CD14-positive monocyte (primary cell): ENCODE results near the gene SASH1. TPM values are rescaled to one million over a fixed set of nuclear protein-coding genes. Genes with fewer than 3 reads are reported as not detected.

ENCODE experiments used
- DNase-seq, 3 donors: peaks; one replicate each; pipeline ENCODE4 v3.0.0-alpha.2; 2011 to 2022
- H2AFZ ChIP-seq: 2 replicates; pipeline ENCODE4 v1.6.0; 2012; ENCODE audit warnings: mild to moderate bottlenecking, low read depth, low read length, inconsistent platforms; ENCODE audit not compliant: insufficient read depth, poor library complexity, severe bottlenecking
- H3K27ac ChIP-seq, 2 donors: 1 replicate in 1 of 2; 2 replicates in 1 of 2; pipeline ENCODE4 v1.5.1; 2012 to 2013; ENCODE audit warnings: low read length in 2 of 2, control low read depth in 1 of 2, inconsistent platforms in 1 of 2, low read depth in 1 of 2, mild to moderate bottlenecking in 1 of 2
- H3K27me3 ChIP-seq, 2 donors: one replicate each; pipeline versions ENCODE4 v1.6.0 to v1.6.1; 2011 to 2013; ENCODE audit warnings: low read length in 2 of 2; ENCODE audit not compliant: control insufficient read depth in 2 of 2, insufficient read depth in 2 of 2
- H3K36me3 ChIP-seq, 2 donors: replicated peaks in 1 of 2; 1 replicate in 1 of 2; 2 replicates in 1 of 2; pipeline versions ENCODE4 v1.5.1 to v1.6.1; 2012 to 2013; ENCODE audit warnings: low read length in 2 of 2, control low read depth in 1 of 2, inconsistent platforms in 1 of 2, mild to moderate bottlenecking in 1 of 2; ENCODE audit not compliant: insufficient read depth in 2 of 2, control insufficient read depth in 1 of 2
- H3K4me1 ChIP-seq, 2 donors: 1 replicate in 1 of 2; 2 replicates in 1 of 2; pipeline versions ENCODE4 v1.5.1 to v1.6.1; 2012 to 2013; ENCODE audit warnings: low read length in 2 of 2, control low read depth in 1 of 2, inconsistent platforms in 1 of 2, mild to moderate bottlenecking in 1 of 2, moderate library complexity in 1 of 2; ENCODE audit not compliant: insufficient read depth in 2 of 2, control insufficient read depth in 1 of 2
- H3K4me2 ChIP-seq: replicated peaks from 2 replicates; pipeline ENCODE3; 2012; ENCODE audit warnings: low read length, moderate library complexity, mild to moderate bottlenecking; ENCODE audit not compliant: poor library complexity, severe bottlenecking; ENCODE audit errors: extremely low read depth
- H3K4me3 ChIP-seq, 3 experiments: fragments of 200-600 bp in 1 of 3; sonication (generic) in 1 of 3; replicated peaks in 1 of 3; 1 replicate in 2 of 3; 2 replicates in 1 of 3; pipeline ENCODE4 v1.5.1; 2011 to 2013; ENCODE audit warnings: low read length in 3 of 3, mild to moderate bottlenecking in 3 of 3, control low read depth in 2 of 3, low read depth in 2 of 3, inconsistent platforms in 1 of 3, moderate library complexity in 1 of 3
- H3K79me2 ChIP-seq: 2 replicates; pipeline ENCODE4 v1.6.0; 2012; ENCODE audit warnings: mild to moderate bottlenecking, control low read depth, inconsistent platforms, low read length, moderate library complexity; ENCODE audit not compliant: insufficient read depth
- H3K9ac ChIP-seq: 2 replicates; pipeline ENCODE4 v1.6.0; 2017; ENCODE audit warnings: low read length, mild to moderate bottlenecking; ENCODE audit not compliant: insufficient read depth, poor library complexity, severe bottlenecking
- H3K9me3 ChIP-seq, 2 donors: replicated peaks in 1 of 2; 1 replicate in 1 of 2; 2 replicates in 1 of 2; pipeline versions ENCODE4 v1.5.1 to v1.6.1; 2012 to 2013; ENCODE audit warnings: low read length in 2 of 2, control low read depth in 1 of 2; ENCODE audit not compliant: control insufficient read depth in 1 of 2, insufficient read depth in 1 of 2
- H4K20me1 ChIP-seq: 2 replicates; pipeline ENCODE4 v1.6.0; 2012; ENCODE audit warnings: mild to moderate bottlenecking, low read length, control low read depth, moderate library complexity; ENCODE audit not compliant: insufficient read depth
- H3K27ac Mint-ChIP-seq, 7 donors: one replicate each; pipeline ENCODE4 v1.8.0; 2020; ENCODE audit warnings: mild to moderate bottlenecking in 7 of 7, mixed read lengths in 7 of 7, moderate library complexity in 6 of 7, inconsistent platforms in 2 of 7
- H3K27me3 Mint-ChIP-seq, 3 donors: one replicate each; pipeline ENCODE4 v1.8.0; 2021 to 2022; ENCODE audit warnings: low read depth in 3 of 3, mild to moderate bottlenecking in 3 of 3, mixed read lengths in 3 of 3, moderate library complexity in 3 of 3, inconsistent platforms in 1 of 3
- H3K36me3 Mint-ChIP-seq, 2 donors: one replicate each; pipeline ENCODE4 v1.8.0; 2020; ENCODE audit warnings: mixed read lengths in 2 of 2, inconsistent platforms in 1 of 2, mild to moderate bottlenecking in 1 of 2
- H3K4me1 Mint-ChIP-seq: one replicate; pipeline ENCODE4 v1.8.0; 2020; ENCODE audit warnings: mild to moderate bottlenecking, mixed read lengths
- H3K4me3 Mint-ChIP-seq, 2 donors: one replicate each; pipeline ENCODE4 v1.8.0; 2020; ENCODE audit warnings: mild to moderate bottlenecking in 2 of 2, mixed read lengths in 2 of 2, moderate library complexity in 1 of 2
- H3K9me3 Mint-ChIP-seq, 7 donors: one replicate each; pipeline ENCODE4 v1.8.0; 2020 to 2022; ENCODE audit warnings: mixed read lengths in 7 of 7, mild to moderate bottlenecking in 6 of 7, moderate library complexity in 6 of 7, inconsistent platforms in 2 of 7
- CTCF ChIP-seq: fragments of 200-600 bp; IDR thresholded peaks from one replicate; pipeline ENCODE4 v1.8.0; 2022; ENCODE audit warnings: antibody characterized with exemption, mild to moderate bottlenecking
- WGBS: methylation state at CpG from one replicate; pipeline ENCODE4 v1.1.5; 2013; ENCODE audit warnings: missing lambda C conversion rate; ENCODE audit not compliant: insufficient coverage; 5-methylcytosine and 5-hydroxymethylcytosine counted together
- intact Hi-C, 2 donors: fragments of 100-400 bp; cut with micrococcal nuclease; formaldehyde crosslinking; loops; one replicate each; pipeline versions ENCODE4 v1.15.0 to v1.15.1; 2023
- polyA plus RNA-seq, 3 donors: library from polyadenylated mRNA; depleted of rRNA in 1 of 3; unstranded in 2 of 3; stranded (reverse) in 1 of 3; fragments of 300-500 nt in 2 of 3; fragments of >200 nt in 1 of 3; fragmentation: Illumina TruSeq in 2 of 3; gene quantifications; 1 replicate in 2 of 3; 2 replicates in 1 of 3; pipeline ENCODE4 v1.2.3, GENCODE V29; 2012 to 2021

The SASH1 gene
- polyA plus RNA-seq, 3 donors: 0.90 to 5.1 (median 4.7) TPM

DNA sequence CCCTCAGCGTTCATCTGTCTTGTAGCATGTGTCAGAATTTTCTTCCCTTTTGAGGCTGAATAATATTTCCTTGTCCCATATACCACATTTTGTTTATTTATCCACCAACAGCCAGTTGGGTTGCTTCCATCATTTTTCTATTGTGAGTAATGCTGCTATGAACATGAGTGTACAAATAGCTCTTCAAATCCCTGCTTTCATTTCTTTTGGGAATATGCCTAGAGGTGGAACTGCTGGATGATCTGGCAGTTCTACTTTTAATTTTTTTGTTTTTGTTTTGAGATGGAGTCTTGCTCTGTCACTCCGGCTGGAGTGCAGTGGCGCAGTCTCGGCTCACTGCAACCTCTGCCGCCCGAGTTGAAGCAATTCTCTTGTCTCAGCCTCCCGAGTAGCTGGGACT, 64.7 kb downstream of the SASH1 start:
- H3K4me2 ChIP-seq: no peak overlapping the region
- H3K9ac ChIP-seq: no peak overlapping the region
- H3K4me3 ChIP-seq: no peak overlapping the region
- H3K4me1 ChIP-seq: no peaks in the 10 kb centered on the region
- H3K27me3 Mint-ChIP-seq: peaks cover 5 to 17% (median 14%) of the 10 kb centered on the region in 3 donors
- H3K9me3 ChIP-seq: no peaks in the 10 kb centered on the region
- no peak for DNase-seq
- H3K36me3 Mint-ChIP-seq: no peaks in the 10 kb centered on the region
- no peak overlapping the region for H3K27ac ChIP-seq
- peaks cover 0 to 3% of the 10 kb centered on the region in 2 donors for H3K27me3 ChIP-seq
- no peaks in the 10 kb centered on the region for H3K79me2 ChIP-seq
- no peak overlapping the region for H3K4me3 Mint-ChIP-seq
- no peak overlapping the region for H3K27ac Mint-ChIP-seq
- H2AFZ ChIP-seq: no peak overlapping the region
- H4K20me1 ChIP-seq: no peaks in the 10 kb centered on the region
- no peaks in the 10 kb centered on the region for H3K36me3 ChIP-seq
- no peaks in the 10 kb centered on the region for H3K4me1 Mint-ChIP-seq
- no CpG with 5 or more reads among the region's 7 CpGs for WGBS
- intact Hi-C loops: no loop called here
- no peak for TF ChIP-seq CTCF
- no peaks in the 10 kb centered on the region for H3K9me3 Mint-ChIP-seq

GRCh38 chr6:148413321-148414091, 70.9 kb downstream of the SASH1 start:
- peaks cover 0 to under 1% of the 10 kb centered on the region in 2 donors for H3K27me3 ChIP-seq
- H3K4me3 Mint-ChIP-seq: no peak overlapping the region
- H3K4me2 ChIP-seq: no peak overlapping the region
- H2AFZ ChIP-seq: no peak overlapping the region
- peaks cover 0 to 2% (median 1%) of the 10 kb centered on the region in 7 donors for H3K9me3 Mint-ChIP-seq
- no peak overlapping the region for H3K4me3 ChIP-seq
- H3K27ac ChIP-seq: no peak overlapping the region
- no peaks in the 10 kb centered on the region for H3K79me2 ChIP-seq
- H3K27ac Mint-ChIP-seq: no peak overlapping the region
- peaks cover 2% of the 10 kb centered on the region for H3K4me1 Mint-ChIP-seq
- no peak overlapping the region for H3K9ac ChIP-seq
- H3K4me1 ChIP-seq: no peaks in the 10 kb centered on the region
- no peaks in the 10 kb centered on the region for H3K36me3 ChIP-seq
- H3K36me3 Mint-ChIP-seq: no peaks in the 10 kb centered on the region
- intact Hi-C loops: no loop called here
- H4K20me1 ChIP-seq: peaks cover 1% of the 10 kb centered on the region
- TF ChIP-seq CTCF: no peak
- DNase-seq: no peak
- peaks cover 12 to 16% (median 13%) of the 10 kb centered on the region in 3 donors for H3K27me3 Mint-ChIP-seq
- 94% methylated on average over 7 of the region's 12 CpGs for WGBS
- no peaks in the 10 kb centered on the region for H3K9me3 ChIP-seq
